PC-9 (cell line): ENCODE measurements around the gene SGSH. TPM values are rescaled to one million over a fixed set of nuclear protein-coding genes. Genes with fewer than 3 reads are reported as not detected.

Source experiments
- BruUV-seq: library from RNA; stranded (reverse); fragments of 400-500 nt; replicated peaks from 2 replicates; lab custom pipeline; 2021; lab: Mats Ljungman, UMichigan
- CTCF ChIA-PET: fragments of 300-600 bp; sonication (Branson Sonifier 250); formaldehyde crosslinking; loops from one replicate; lab custom pipeline; 2022; ENCODE audit warnings: antibody characterized with exemption; lab: Charles Lee
- POLR2A ChIA-PET: fragments of 300-600 bp; sonication (Branson Sonifier 250); formaldehyde crosslinking; loops from one replicate; lab custom pipeline; 2022; ENCODE audit warnings: antibody characterized with exemption; ENCODE audit not compliant: unreplicated experiment; lab: Charles Lee
- DNase-seq, 2 experiments: peaks; one replicate each; pipeline versions ENCODE4 v3.0.0 to v3.0.0-alpha.2; 2015 to 2022; ENCODE audit warnings: mixed read lengths in 1 of 2
- H2AFZ ChIP-seq: fragments of 200-600 bp; sonication (generic); 2 replicates; pipeline ENCODE4 v1.8.1; 2017; ENCODE audit warnings: antibody characterized with exemption
- H3F3A ChIP-seq: fragments of 200-600 bp; sonication (generic); 2 replicates; pipeline ENCODE4 v1.8.1; 2017; ENCODE audit warnings: antibody characterized with exemption, mild to moderate bottlenecking, low read depth; ENCODE audit not compliant: insufficient read depth
- H3K27ac ChIP-seq: fragments of 200-600 bp; sonication (generic); 2 replicates; pipeline ENCODE4 v1.6.1; 2016; ENCODE audit warnings: mixed run types
- H3K27me3 ChIP-seq: fragments of 200-600 bp; sonication (generic); 2 replicates; pipeline ENCODE4 v1.6.1; 2016; ENCODE audit warnings: low read depth, mixed run types; ENCODE audit not compliant: insufficient read depth
- H3K36me3 ChIP-seq: fragments of 200-600 bp; sonication (generic); 2 replicates; pipeline ENCODE4 v1.6.1; 2016; ENCODE audit warnings: low read depth, mixed run types
- H3K4me1 ChIP-seq: fragments of 200-600 bp; sonication (generic); replicated peaks from 2 replicates; pipeline ENCODE4 v1.6.1; 2016; ENCODE audit warnings: mixed run types; ENCODE audit not compliant: insufficient read depth
- H3K4me2 ChIP-seq: fragments of 200-600 bp; sonication (generic); 2 replicates; pipeline ENCODE4 v1.6.1; 2017; ENCODE audit warnings: mixed run types
- H3K4me3 ChIP-seq: fragments of 200-600 bp; sonication (generic); 2 replicates; pipeline ENCODE4 v1.6.1; 2016; ENCODE audit warnings: mixed run types
- H3K79me2 ChIP-seq: fragments of 200-600 bp; sonication (generic); 2 replicates; pipeline ENCODE4 v1.6.1; 2017; ENCODE audit warnings: low read depth, mixed run types
- H3K9me2 ChIP-seq: fragments of 200-600 bp; sonication (generic); 2 replicates; pipeline ENCODE4 v1.8.1; 2017; ENCODE audit warnings: mild to moderate bottlenecking; ENCODE audit not compliant: insufficient read depth
- H3K9me3 ChIP-seq: fragments of 200-600 bp; sonication (generic); 2 replicates; pipeline ENCODE4 v1.8.1; 2016; ENCODE audit warnings: low read depth; ENCODE audit not compliant: insufficient read depth
- H4K20me1 ChIP-seq: fragments of 200-600 bp; sonication (generic); 2 replicates; pipeline ENCODE4 v1.8.1; 2017; ENCODE audit not compliant: insufficient read depth
- EZH2 ChIP-seq: fragments of 200-600 bp; sonication (generic); IDR thresholded peaks from 2 replicates; pipeline ENCODE4 v1.8.0; 2017; ENCODE audit warnings: antibody characterized with exemption, low read depth
- intact Hi-C: fragments of 100-400 bp; cut with micrococcal nuclease; formaldehyde crosslinking; loops from one replicate; pipeline ENCODE4 v1.10.0; 2022; ENCODE audit not compliant: unreplicated experiment
- total RNA-seq: library from RNA; stranded (reverse); gene quantifications from 2 replicates; pipeline ENCODE4 v1.2.3, GENCODE V29; 2021
- TF ChIP-seq, protein P1 (sequence below): fragments of 200-600 bp; sonication (generic); conservative IDR thresholded peaks from 2 replicates; pipeline ENCODE4 v1.6.1; 2017; ENCODE audit warnings: mixed run types, antibody characterized with exemption, mild to moderate bottlenecking, moderate library complexity

The SGSH gene
- total RNA-seq, 1 experiment from 2014 or later = 28.4 TPM

DNA sequence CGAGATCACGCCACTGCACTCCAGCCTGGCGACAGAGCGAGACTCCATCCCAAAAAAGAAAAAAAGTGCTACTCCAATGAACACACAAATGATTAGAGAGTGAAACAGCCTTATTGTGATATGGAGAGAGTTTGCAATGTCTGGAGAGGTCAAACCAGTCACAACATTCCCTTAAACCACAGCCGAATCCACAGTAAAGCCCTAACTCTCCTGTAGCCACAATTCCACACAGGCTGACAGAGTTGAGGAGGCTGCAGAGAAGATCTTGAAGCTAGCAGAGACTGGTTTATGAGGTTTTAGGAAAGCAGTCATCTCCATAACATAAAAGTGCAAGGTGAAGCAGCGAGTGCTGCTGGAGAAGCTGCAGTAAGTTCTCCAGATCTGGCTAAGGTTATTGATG, 47.3 kb upstream of the SGSH start:
- CTCF ChIA-PET = no interaction called here
- intact Hi-C loops = no loop called here

DNA sequence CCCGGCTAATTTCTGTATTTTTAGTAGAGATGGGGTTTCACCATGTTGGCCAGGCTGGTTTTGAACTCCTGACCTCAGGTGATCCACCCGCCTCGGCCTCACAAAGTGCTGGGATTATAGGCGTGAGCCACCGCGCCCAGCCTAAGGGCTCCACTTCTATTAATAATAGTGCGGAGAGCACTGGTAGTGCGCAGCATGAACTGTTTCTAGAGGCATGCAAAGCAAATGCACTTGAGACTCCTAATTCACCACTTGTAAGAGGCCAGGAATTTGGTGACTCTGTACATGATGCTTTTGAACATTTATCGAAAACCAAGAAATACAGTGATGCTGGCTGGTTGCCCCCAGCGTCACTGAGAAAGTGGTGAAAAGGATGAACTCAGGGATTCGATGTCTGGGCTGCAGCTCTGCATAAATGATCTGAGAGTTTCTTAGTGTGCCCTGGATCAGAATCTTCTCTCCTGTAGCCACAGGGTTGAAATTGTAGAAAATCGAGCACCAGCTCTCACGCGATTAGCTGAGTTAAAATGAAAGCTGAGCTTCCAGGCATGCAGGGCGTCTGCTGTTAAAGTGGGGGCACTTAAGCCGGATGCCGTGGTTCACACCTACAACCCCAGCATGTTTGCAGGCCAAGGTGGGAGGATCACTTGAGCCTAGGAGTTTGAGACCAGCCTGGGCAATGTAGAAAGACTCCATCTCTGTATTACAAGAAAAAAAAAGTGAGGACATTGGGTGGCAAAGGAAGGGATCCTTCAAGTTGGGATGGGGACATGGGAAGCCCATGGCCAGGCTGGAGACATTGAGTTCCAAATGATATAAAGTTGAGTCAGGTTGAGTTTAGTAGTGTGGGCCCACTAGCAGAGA, 45.3 kb upstream of the SGSH start:
- Histone ChIP-seq H3K9me3 (no peaks in the 10 kb centered on the region), H2AFZ (no peak overlapping the region), H3K36me3 (no peaks in the 10 kb centered on the region), H3K79me2 (peaks cover 10% of the 10 kb centered on the region; the same call in 1 of the 2 replicates), H3K4me3 (no peak overlapping the region), H3F3A (peaks cover 5% of the 10 kb centered on the region), H3K27me3 (no peaks in the 10 kb centered on the region), H4K20me1 (no peaks in the 10 kb centered on the region), H3K4me2 (no peak overlapping the region), H3K4me1 (no peaks in the 10 kb centered on the region), H3K27ac (no peak overlapping the region), H3K9me2 (no peaks in the 10 kb centered on the region)
- intact Hi-C loops = no loop called here
- no TSS peak for BruUV-seq
- TF ChIP-seq, protein P1, sequence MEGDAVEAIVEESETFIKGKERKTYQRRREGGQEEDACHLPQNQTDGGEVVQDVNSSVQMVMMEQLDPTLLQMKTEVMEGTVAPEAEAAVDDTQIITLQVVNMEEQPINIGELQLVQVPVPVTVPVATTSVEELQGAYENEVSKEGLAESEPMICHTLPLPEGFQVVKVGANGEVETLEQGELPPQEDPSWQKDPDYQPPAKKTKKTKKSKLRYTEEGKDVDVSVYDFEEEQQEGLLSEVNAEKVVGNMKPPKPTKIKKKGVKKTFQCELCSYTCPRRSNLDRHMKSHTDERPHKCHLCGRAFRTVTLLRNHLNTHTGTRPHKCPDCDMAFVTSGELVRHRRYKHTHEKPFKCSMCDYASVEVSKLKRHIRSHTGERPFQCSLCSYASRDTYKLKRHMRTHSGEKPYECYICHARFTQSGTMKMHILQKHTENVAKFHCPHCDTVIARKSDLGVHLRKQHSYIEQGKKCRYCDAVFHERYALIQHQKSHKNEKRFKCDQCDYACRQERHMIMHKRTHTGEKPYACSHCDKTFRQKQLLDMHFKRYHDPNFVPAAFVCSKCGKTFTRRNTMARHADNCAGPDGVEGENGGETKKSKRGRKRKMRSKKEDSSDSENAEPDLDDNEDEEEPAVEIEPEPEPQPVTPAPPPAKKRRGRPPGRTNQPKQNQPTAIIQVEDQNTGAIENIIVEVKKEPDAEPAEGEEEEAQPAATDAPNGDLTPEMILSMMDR = no peak
- TF ChIP-seq EZH2 = no peak
- CTCF ChIA-PET = no interaction called here
- no peak for DNase-seq
- POLR2A ChIA-PET = no interaction called here

More for the DNA sequence above, 47.3 kb upstream of the SGSH start:
- Histone ChIP-seq H3K79me2 (no peaks in the 10 kb centered on the region), H3F3A (no peaks in the 10 kb centered on the region), H3K27ac (no peak overlapping the region), H4K20me1 (no peaks in the 10 kb centered on the region), H3K4me3 (no peak overlapping the region), H3K36me3 (no peaks in the 10 kb centered on the region), H3K9me3 (no peaks in the 10 kb centered on the region), H3K4me1 (no peaks in the 10 kb centered on the region), H2AFZ (no peak overlapping the region), H3K9me2 (no peaks in the 10 kb centered on the region), H3K4me2 (no peak overlapping the region), H3K27me3 (no peaks in the 10 kb centered on the region)
- no peak for DNase-seq
- no peak for TF ChIP-seq EZH2
- TF ChIP-seq, protein P1 = no peak
- BruUV-seq = no TSS peak
- POLR2A ChIA-PET = no interaction called here

DNA sequence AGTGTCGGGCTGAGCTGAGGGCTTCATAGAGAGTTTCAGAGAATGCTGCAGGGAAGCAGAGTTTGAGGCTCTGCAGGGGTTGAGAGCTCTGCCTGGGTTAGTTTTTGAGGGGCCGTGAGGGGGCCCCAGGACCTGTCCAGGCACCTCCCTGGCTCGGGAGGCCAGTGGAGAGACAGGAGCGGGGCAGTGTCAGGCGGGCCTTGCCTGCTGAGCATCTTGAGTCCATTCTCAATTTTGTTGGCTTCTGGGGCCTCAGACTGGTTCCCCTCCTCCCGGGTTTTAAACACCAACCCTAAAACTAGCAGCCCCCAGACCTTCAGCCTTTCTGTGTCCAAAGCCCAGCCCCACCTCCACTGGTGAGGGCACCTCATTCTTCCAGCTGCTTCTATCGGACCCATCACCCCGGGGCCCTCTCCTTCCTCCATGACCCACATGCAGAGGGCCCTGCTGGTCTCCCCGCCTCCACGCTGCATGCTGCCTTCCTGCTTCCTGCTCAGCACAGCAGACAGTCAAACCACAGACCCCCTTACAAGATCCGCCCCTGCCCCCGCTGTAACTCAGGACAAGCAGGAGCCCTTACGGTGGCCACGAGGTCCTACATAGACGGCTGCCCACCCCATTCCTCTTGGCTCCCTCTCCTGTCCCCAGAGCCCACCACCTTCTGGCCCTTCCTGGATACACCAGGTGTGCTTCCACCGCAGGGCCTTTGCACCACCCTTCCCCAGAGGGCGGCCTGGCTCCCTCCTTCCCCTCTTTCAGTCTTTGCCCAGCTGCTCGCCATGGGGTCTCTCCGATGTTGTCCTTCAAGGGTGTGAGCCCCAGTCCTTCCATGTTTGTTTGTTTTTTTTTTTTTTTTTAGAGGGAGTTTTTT, 44.3 kb upstream of the SGSH start:
- ChIA-PET POLR2A (interaction anchor here (0.6 kb wide), 1 partner anchor 89 kb away, joined by 9 read pairs; no protein-coding TSS in a partner anchor), CTCF (interaction anchor here (0.7 kb wide), 1 partner anchor 101 kb away, joined by 4 read pairs; no protein-coding TSS in a partner anchor)
- H4K20me1 ChIP-seq = no peaks in the 10 kb centered on the region
- TF ChIP-seq EZH2 = no peak
- TF ChIP-seq, protein P1 = no peak
- no peak overlapping the region for H3K4me2 ChIP-seq
- H3K4me1 ChIP-seq = peaks cover 3% of the 10 kb centered on the region; the same call in 1 of the 2 replicates
- H3K79me2 ChIP-seq = peaks cover 10% of the 10 kb centered on the region; the same call in 1 of the 2 replicates
- no peaks in the 10 kb centered on the region for H3K36me3 ChIP-seq
- H3K9me2 ChIP-seq = no peaks in the 10 kb centered on the region
- intact Hi-C loops = no loop called here
- DNase-seq = no peak
- no peak overlapping the region for H3K4me3 ChIP-seq
- H2AFZ ChIP-seq = no peak overlapping the region
- no peak overlapping the region for H3K27ac ChIP-seq
- BruUV-seq = no TSS peak
- no peaks in the 10 kb centered on the region for H3K27me3 ChIP-seq
- peaks cover 5% of the 10 kb centered on the region for H3F3A ChIP-seq
- H3K9me3 ChIP-seq = no peaks in the 10 kb centered on the region
